Fibroblast of lung (primary cell): ENCODE results near the gene PRRX2. TPM values are rescaled to one million over a fixed set of nuclear protein-coding genes. Genes with fewer than 3 reads are reported as not detected.
A peak's percentile ranks its signal among the peaks of the same experiment; 100 is the strongest.

ENCODE experiments used
- DNase-seq, 2 donors: peaks; one replicate each; pipeline versions ENCODE4 v3.0.0 to v3.0.0-alpha.2; 2010; ENCODE audit warnings: low read depth in 2 of 2
- H2AFZ ChIP-seq: 2 replicates; pipeline ENCODE4 v1.5.1; 2012; ENCODE audit warnings: low read length, control low read depth, inconsistent platforms
- H3K27ac ChIP-seq: 2 replicates; pipeline ENCODE4 v1.5.1; 2011; ENCODE audit warnings: low read length, control low read depth; ENCODE audit not compliant: insufficient read depth
- H3K27me3 ChIP-seq: 2 replicates; pipeline ENCODE4 v1.5.1; 2011; ENCODE audit warnings: mild to moderate bottlenecking, low read length; ENCODE audit not compliant: control insufficient read depth, insufficient read depth
- H3K36me3 ChIP-seq: 2 replicates; pipeline ENCODE4 v1.5.1; 2011; ENCODE audit warnings: low read length; ENCODE audit not compliant: control insufficient read depth, insufficient read depth
- H3K4me1 ChIP-seq: 2 replicates; pipeline ENCODE4 v1.5.1; 2011; ENCODE audit warnings: low read length; ENCODE audit not compliant: control insufficient read depth, insufficient read depth; ENCODE audit errors: extremely low read depth
- H3K4me2 ChIP-seq: 2 replicates; pipeline ENCODE4 v1.5.1; 2011; ENCODE audit warnings: low read length, control low read depth; ENCODE audit not compliant: insufficient read depth; ENCODE audit errors: extremely low read depth
- H3K4me3 ChIP-seq, 4 experiments: fragments of 200-600 bp in 1 of 4; sonication (generic) in 1 of 4; replicated peaks in 1 of 4; 2 replicates each; pipeline ENCODE4 v1.5.1; 2011 to 2016; ENCODE audit warnings: low read length in 4 of 4, low read depth in 3 of 4, mild to moderate bottlenecking in 3 of 4, control low read depth in 2 of 4, inconsistent platforms in 1 of 4, mixed read lengths in 1 of 4; ENCODE audit not compliant: insufficient read depth in 1 of 4; ENCODE audit errors: control extremely low read depth in 1 of 4
- H3K79me2 ChIP-seq: 2 replicates; pipeline ENCODE4 v1.5.1; 2012; ENCODE audit warnings: mild to moderate bottlenecking, low read length, inconsistent platforms; ENCODE audit not compliant: control insufficient read depth, insufficient read depth
- H3K9ac ChIP-seq: 2 replicates; pipeline ENCODE4 v1.5.1; 2011; ENCODE audit warnings: mild to moderate bottlenecking, low read length, control low read depth; ENCODE audit not compliant: insufficient read depth
- H3K9me3 ChIP-seq: 2 replicates; pipeline ENCODE4 v1.5.1; 2012; ENCODE audit warnings: low read depth, low read length; ENCODE audit not compliant: control insufficient read depth, insufficient read depth
- H4K20me1 ChIP-seq: 2 replicates; pipeline ENCODE4 v1.5.1; 2011; ENCODE audit warnings: low read length; ENCODE audit not compliant: control insufficient read depth, insufficient read depth; ENCODE audit errors: extremely low read depth
- CTCF ChIP-seq, 2 donors: IDR thresholded peaks in 1 of 2; conservative IDR thresholded peaks in 1 of 2; 1 replicate in 1 of 2; 2 replicates in 1 of 2; pipeline ENCODE4 v1.5.1; 2011 to 2012; ENCODE audit warnings: low read length in 2 of 2, control low read depth in 1 of 2, inconsistent platforms in 1 of 2, low read depth in 1 of 2, mild to moderate bottlenecking in 1 of 2
- EZH2 ChIP-seq: IDR thresholded peaks from 2 replicates; pipeline ENCODE4 v1.5.1; 2012; ENCODE audit warnings: low read length, control low read depth, mild to moderate bottlenecking; ENCODE audit errors: missing control alignments
- polyA plus RNA-seq, 2 donors: library from polyadenylated mRNA; depleted of rRNA in 1 of 2; stranded (reverse) in 1 of 2; unstranded in 1 of 2; fragments of >200 nt; gene quantifications; 2 replicates each; pipeline ENCODE4 v1.2.1, GENCODE V29; 2011 to 2012; ENCODE audit warnings: missing spikeins in 1 of 2
- total RNA-seq: library from RNA; depleted of rRNA; stranded (reverse); fragments of >200 nt; gene quantifications from 2 replicates; pipeline ENCODE4 v1.2.1, GENCODE V29; 2014

PRRX2 gene
- total and polyA plus RNA-seq, 2 donors (not counting 1 experiment from before 2014, with no cell fraction given), result 4.4 to 11.7 TPM

GRCh38 chr9:129681924-129682323, 16.5 kb downstream of the PRRX2 start:
- TF ChIP-seq CTCF (conservative IDR thresholded peaks at IDR 0.05 in 1 of 2, IDR thresholded peaks at IDR 0.05 in 1 of 2; ENCODE audit: low read depth in 1 of 2, low read length in 2 of 2) (no peak), EZH2 (no peak)
- no peaks in the 10 kb centered on the region for H4K20me1 ChIP-seq
- no peak overlapping the region for H3K4me3 ChIP-seq
- no peaks in the 10 kb centered on the region for H3K9me3 ChIP-seq
- no peaks in the 10 kb centered on the region for H3K79me2 ChIP-seq
- no peak overlapping the region for H3K4me2 ChIP-seq
- no peak overlapping the region for H3K9ac ChIP-seq
- H3K27ac ChIP-seq, result no peak overlapping the region
- no peak overlapping the region for H2AFZ ChIP-seq
- DNase-seq, result no peak
- no peaks in the 10 kb centered on the region for H3K27me3 ChIP-seq
- H3K36me3 ChIP-seq, result no peaks in the 10 kb centered on the region
- peaks cover 3% of the 10 kb centered on the region for H3K4me1 ChIP-seq

- Histone ChIP-seq H3K27ac (no peak overlapping the region), H3K4me2 (no peak overlapping the region), H3K27me3 (no peaks in the 10 kb centered on the region), H3K4me1 (peaks cover 3% of the 10 kb centered on the region), H3K9ac (no peak overlapping the region), H4K20me1 (no peaks in the 10 kb centered on the region), H3K79me2 (no peaks in the 10 kb centered on the region), H2AFZ (no peak overlapping the region), H3K4me3 (no peak overlapping the region), H3K36me3 (no peaks in the 10 kb centered on the region), H3K9me3 (no peaks in the 10 kb centered on the region)
- TF ChIP-seq CTCF (conservative IDR thresholded peaks at IDR 0.05 in 1 of 2, IDR thresholded peaks at IDR 0.05 in 1 of 2; ENCODE audit: low read depth in 1 of 2, low read length in 2 of 2), result no peak
- TF ChIP-seq EZH2, result no peak
- no peak for DNase-seq
Measured at GRCh38 chr9:129682381-129682780, 16.9 kb downstream of the PRRX2 start.

GRCh38 chr9:129685220-129685932, 19.9 kb downstream of the PRRX2 start:
- no peaks in the 10 kb centered on the region for H3K27me3 ChIP-seq
- H3K4me2 ChIP-seq, result peak overlapping the region; percentile 5
- H3K36me3 ChIP-seq, result no peaks in the 10 kb centered on the region
- no peak overlapping the region for H3K27ac ChIP-seq
- no peaks in the 10 kb centered on the region for H3K9me3 ChIP-seq
- H3K4me1 ChIP-seq, result peaks cover 3% of the 10 kb centered on the region
- H2AFZ ChIP-seq, result no peak overlapping the region
- DNase-seq, result peak in 1 of 2 donors; percentile 61
- TF ChIP-seq CTCF (conservative IDR thresholded peaks at IDR 0.05 in 1 of 2, IDR thresholded peaks at IDR 0.05 in 1 of 2; ENCODE audit: low read depth in 1 of 2, low read length in 2 of 2) (no peak), EZH2 (no peak)
- H3K4me3 ChIP-seq, result no peak overlapping the region
- H4K20me1 ChIP-seq, result no peaks in the 10 kb centered on the region
- peak overlapping the region; percentile 7 for H3K9ac ChIP-seq
- H3K79me2 ChIP-seq, result no peaks in the 10 kb centered on the region
